HL-60 (cell line): ENCODE measurements around the gene DUSP1.

Experiments used
- DNase-seq, 2 experiments: peaks; one replicate each; pipeline ENCODE4 v3.0.0-alpha.2; 2010 to 2020; ENCODE audit warnings: low read depth in 1 of 2, low spot score in 1 of 2
- H3K27ac ChIP-seq: fragments of 250-450 bp; sonication (Bioruptor Pico); replicated peaks from 2 replicates; pipeline ENCODE4 v1.5.1; 2020; ENCODE audit warnings: mild to moderate bottlenecking, moderate library complexity
- H3K27me3 ChIP-seq: fragments of 250-450 bp; sonication (Bioruptor Pico); 2 replicates; pipeline ENCODE4 v1.5.1; 2021; ENCODE audit warnings: mild to moderate bottlenecking, moderate library complexity; ENCODE audit not compliant: insufficient read depth, poor library complexity, severe bottlenecking
- H3K4me3 ChIP-seq: replicated peaks from 2 replicates; pipeline ENCODE4 v1.5.1; 2011; ENCODE audit warnings: mild to moderate bottlenecking, control low read depth, low read length; ENCODE audit not compliant: insufficient read depth
- CTCF ChIP-seq: IDR thresholded peaks from one replicate; pipeline ENCODE4 v1.5.1; 2011; ENCODE audit warnings: low read length, control low read depth, inconsistent platforms; ENCODE audit not compliant: insufficient read depth
- GABPA ChIP-seq: IDR thresholded peaks from 2 replicates; pipeline ENCODE4 v1.6.1; 2012; ENCODE audit warnings: low read depth
- POLR2AphosphoS5 ChIP-seq: IDR thresholded peaks from 2 replicates; pipeline ENCODE4 v1.6.1; 2012; ENCODE audit warnings: low read depth
- REST ChIP-seq: IDR thresholded peaks from 2 replicates; pipeline ENCODE4 v1.6.1; 2012; ENCODE audit warnings: low read depth; ENCODE audit not compliant: insufficient replicate concordance
- SPI1 ChIP-seq: IDR thresholded peaks from 2 replicates; pipeline ENCODE4 v1.6.1; 2012; ENCODE audit warnings: low read depth, mild to moderate bottlenecking, borderline replicate concordance

Gene DUSP1

GRCh38 chr5:172723508-172723907 lies 47.5 kb downstream of the DUSP1 start:
- Histone ChIP-seq H3K27me3 (no peaks in the 10 kb centered on the region), H3K27ac (no peak overlapping the region), H3K4me3 (no peak overlapping the region)
- TF ChIP-seq CTCF (no peak), POLR2AphosphoS5 (no peak), GABPA (no peak), REST (no peak), SPI1 (no peak)
- DNase-seq = no peak

GRCh38 chr5:172722327-172722815 lies 48.6 kb downstream of the DUSP1 start:
- Histone ChIP-seq H3K4me3 (no peak overlapping the region), H3K27ac (no peak overlapping the region), H3K27me3 (no peaks in the 10 kb centered on the region)
- no peak for TF ChIP-seq REST
- TF ChIP-seq POLR2AphosphoS5 = no peak
- DNase-seq = no peak

GRCh38 chr5:172721455-172722326 lies 49.3 kb downstream of the DUSP1 start:
- Histone ChIP-seq H3K4me3 (no peak overlapping the region), H3K27me3 (no peaks in the 10 kb centered on the region), H3K27ac (no peak overlapping the region)
- no peak for DNase-seq
- TF ChIP-seq REST (no peak), POLR2AphosphoS5 (no peak), CTCF (no peak), SPI1 (no peak), GABPA (no peak)
